SK-N-SH (cell line): Measurements from ENCODE around the gene SMARCA2. TPM values are rescaled to one million over a fixed set of nuclear protein-coding genes. Genes with fewer than 3 reads are reported as not detected.

ENCODE experiments used
- CTCF ChIA-PET: fragments of 300-600, 350-600 bp; formaldehyde crosslinking; extraction: SDS; loops from one replicate; lab custom pipeline; 2021; lab: Yijun Ruan, JAX
- POLR2A ChIA-PET: fragments of 350-600 bp; sonication (Branson Sonifier 250); formaldehyde crosslinking; extraction: SDS; loops from one replicate; lab custom pipeline; 2020; ENCODE audit warnings: antibody characterized with exemption, inconsistent platforms; lab: Yijun Ruan, JAX
- DNase-seq: peaks from one replicate; pipeline ENCODE4 v3.0.0; 2012
- H2AFZ ChIP-seq: fragments of 200-600 bp; sonication (generic); 2 replicates; pipeline ENCODE4 v1.8.1; 2016; ENCODE audit warnings: antibody characterized with exemption, mild to moderate bottlenecking, low read depth
- H3F3A ChIP-seq: fragments of 200-600 bp; sonication (generic); replicated peaks from 2 replicates; pipeline ENCODE3; 2016; ENCODE audit warnings: antibody characterized with exemption, mild to moderate bottlenecking; ENCODE audit not compliant: insufficient read depth
- H3K27ac ChIP-seq, 2 experiments: fragments of 200-500 bp in 1 of 2; fragments of 200-600 bp in 1 of 2; sonication (Bioruptor generic) in 1 of 2; sonication (generic), shearing (Covaris generic) in 1 of 2; 2 replicates each; pipeline versions ENCODE4 v1.5.1 to v1.6.1; 2014 to 2016; ENCODE audit warnings: low read depth in 2 of 2, inconsistent platforms in 1 of 2, low read length in 1 of 2, mild to moderate bottlenecking in 1 of 2, mixed read lengths in 1 of 2
- H3K27me3 ChIP-seq: fragments of 200-600 bp; sonication (generic), shearing (Covaris generic); 2 replicates; pipeline ENCODE4 v1.6.1; 2016; ENCODE audit warnings: mixed run types; ENCODE audit not compliant: insufficient read depth
- H3K36me3 ChIP-seq, 2 experiments: fragments of 200-500 bp in 1 of 2; fragments of 200-600 bp in 1 of 2; sonication (Bioruptor generic) in 1 of 2; sonication (generic) in 1 of 2; replicated peaks in 1 of 2; 2 replicates each; pipeline versions ENCODE3 to v1.5.1; 2014 to 2016; ENCODE audit warnings: low read length in 1 of 2, mild to moderate bottlenecking in 1 of 2; ENCODE audit not compliant: insufficient read depth in 2 of 2, control insufficient read depth in 1 of 2
- H3K4me1 ChIP-seq, 2 experiments: fragments of 200-500 bp in 1 of 2; fragments of 200-600 bp in 1 of 2; sonication (Bioruptor generic) in 1 of 2; sonication (generic), shearing (Covaris generic) in 1 of 2; 2 replicates each; pipeline versions ENCODE4 v1.5.1 to v1.6.1; 2014 to 2016; ENCODE audit warnings: low read depth in 1 of 2, low read length in 1 of 2, mixed run types in 1 of 2; ENCODE audit not compliant: insufficient read depth in 2 of 2, control insufficient read depth in 1 of 2
- H3K4me2 ChIP-seq: fragments of 200-600 bp; sonication (generic), shearing (Covaris generic); 2 replicates; pipeline ENCODE4 v1.6.1; 2017; ENCODE audit warnings: mixed run types
- H3K4me3 ChIP-seq, 2 experiments: fragments of 200-500 bp in 1 of 2; fragments of 200-600 bp in 1 of 2; sonication (Bioruptor generic) in 1 of 2; sonication (generic), shearing (Covaris generic) in 1 of 2; 2 replicates each; pipeline versions ENCODE4 v1.5.1 to v1.8.1; 2014 to 2016; ENCODE audit warnings: low read depth in 2 of 2, inconsistent platforms in 1 of 2, low read length in 1 of 2, mild to moderate bottlenecking in 1 of 2, mixed read lengths in 1 of 2, moderate library complexity in 1 of 2
- H3K79me2 ChIP-seq: fragments of 200-600 bp; sonication (generic); 2 replicates; pipeline ENCODE4 v1.8.1; 2017; ENCODE audit warnings: mild to moderate bottlenecking; ENCODE audit not compliant: insufficient read depth
- H3K9ac ChIP-seq: fragments of 200-600 bp; sonication (generic); 2 replicates; pipeline ENCODE4 v1.6.1; 2017; ENCODE audit warnings: mixed run types
- H3K9me2 ChIP-seq: fragments of 200-600 bp; sonication (generic); 2 replicates; pipeline ENCODE4 v1.6.1; 2017; ENCODE audit warnings: mixed run types
- H3K9me3 ChIP-seq: fragments of 200-600 bp; sonication (generic); 2 replicates; pipeline ENCODE4 v1.6.1; 2017; ENCODE audit warnings: mixed run types, mild to moderate bottlenecking, moderate library complexity
- H4K20me1 ChIP-seq: fragments of 200-600 bp; sonication (generic); 2 replicates; pipeline ENCODE4 v1.6.1; 2017; ENCODE audit warnings: mild to moderate bottlenecking, mixed run types; ENCODE audit not compliant: insufficient read depth
- ELF1 ChIP-seq: IDR thresholded peaks from 2 replicates; pipeline ENCODE4 v1.4.0; 2012
- MEF2A ChIP-seq: IDR thresholded peaks from 2 replicates; pipeline ENCODE4 v1.4.0; 2012; ENCODE audit warnings: low read depth, borderline replicate concordance
- POLR2AphosphoS5 ChIP-seq: IDR thresholded peaks from 2 replicates; pipeline ENCODE4 v1.6.1; 2012; ENCODE audit warnings: low read depth, low read length
- RCOR1 ChIP-seq: fragments of 150-350 bp; IDR thresholded peaks from 2 replicates; pipeline ENCODE4 v1.6.1; 2017; ENCODE audit warnings: antibody characterized with exemption, low read length
- RFX5 ChIP-seq: IDR thresholded peaks from 2 replicates; pipeline ENCODE4 v1.6.1; 2012; ENCODE audit warnings: mild to moderate bottlenecking, improper control_type of control experiment, low read length
- SMC3 ChIP-seq: IDR thresholded peaks from 2 replicates; pipeline ENCODE4 v1.6.1; 2012; ENCODE audit warnings: low read depth, low read length, improper control_type of control experiment
- TEAD4 ChIP-seq: IDR thresholded peaks from 2 replicates; pipeline ENCODE4 v1.4.0; 2012; ENCODE audit warnings: mild to moderate bottlenecking, borderline replicate concordance; ENCODE audit not compliant: insufficient read depth
- WGBS: methylation state at CpG from one replicate; pipeline ENCODE4 v1.1.6; 2017; ENCODE audit warnings: low lambda C conversion rate; 5-methylcytosine and 5-hydroxymethylcytosine counted together
- polyA plus RNA-seq, 3 experiments: library from polyadenylated mRNA; depleted of rRNA; stranded (reverse); fragments of >200 nt; gene quantifications; 2 replicates each; pipeline ENCODE4 v1.2.3, GENCODE V29; 2012
- TF ChIP-seq, protein P1 (sequence below): IDR thresholded peaks from 2 replicates; pipeline ENCODE4; 2012
- TF ChIP-seq, protein P2 (sequence below): IDR thresholded peaks from 2 replicates; pipeline ENCODE4 v1.4.0; 2012; ENCODE audit warnings: low read depth, borderline replicate concordance
- TF ChIP-seq, protein P3 (sequence below): fragments of 150-350 bp; IDR thresholded peaks from 2 replicates; pipeline ENCODE4 v1.6.1; 2016; ENCODE audit warnings: mild to moderate bottlenecking, low read depth, low read length
- TF ChIP-seq, protein P4 (sequence below): fragments of 150-350 bp; IDR thresholded peaks from 2 replicates; pipeline ENCODE4 v1.6.1; 2017; ENCODE audit warnings: antibody characterized with exemption, low read length, low read depth, borderline replicate concordance
- TF ChIP-seq, protein P5 (sequence below): fragments of 200-600 bp; sonication (generic); IDR thresholded peaks from 2 replicates; pipeline ENCODE4 v1.6.1; 2017; ENCODE audit warnings: antibody characterized with exemption, mild to moderate bottlenecking, moderate library complexity

SMARCA2 gene
- polyA plus RNA-seq, 1 of the 3 experiments (the other 2 are of a cell fraction) = 17.4 TPM

DNA sequence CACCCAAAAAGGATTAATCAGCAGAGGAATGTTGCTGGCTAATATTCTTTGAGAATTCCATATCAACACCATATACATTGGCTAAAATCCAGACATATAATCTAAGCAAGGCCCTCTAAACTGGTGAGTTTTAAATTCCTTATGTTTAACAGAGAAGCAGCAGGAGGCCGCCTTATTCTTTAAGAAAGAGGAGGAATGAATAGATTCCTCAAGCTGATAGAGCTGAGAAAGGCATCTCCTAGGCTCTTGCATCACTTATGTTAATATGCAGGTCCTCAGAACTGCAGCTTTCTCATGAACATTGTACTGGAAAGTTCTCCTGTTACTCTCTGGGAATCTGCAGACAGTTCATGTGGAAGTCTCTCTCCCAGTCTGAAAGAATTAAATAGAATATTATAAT is 20.1 kb upstream of the SMARCA2 start:
- no peaks in the 10 kb centered on the region for H3F3A ChIP-seq
- TF ChIP-seq SMC3 (no peak), POLR2AphosphoS5 (no peak), TEAD4 (no peak), MEF2A (no peak), RFX5 (no peak), ELF1 (no peak), RCOR1 (no peak)
- TF ChIP-seq, protein P1, sequence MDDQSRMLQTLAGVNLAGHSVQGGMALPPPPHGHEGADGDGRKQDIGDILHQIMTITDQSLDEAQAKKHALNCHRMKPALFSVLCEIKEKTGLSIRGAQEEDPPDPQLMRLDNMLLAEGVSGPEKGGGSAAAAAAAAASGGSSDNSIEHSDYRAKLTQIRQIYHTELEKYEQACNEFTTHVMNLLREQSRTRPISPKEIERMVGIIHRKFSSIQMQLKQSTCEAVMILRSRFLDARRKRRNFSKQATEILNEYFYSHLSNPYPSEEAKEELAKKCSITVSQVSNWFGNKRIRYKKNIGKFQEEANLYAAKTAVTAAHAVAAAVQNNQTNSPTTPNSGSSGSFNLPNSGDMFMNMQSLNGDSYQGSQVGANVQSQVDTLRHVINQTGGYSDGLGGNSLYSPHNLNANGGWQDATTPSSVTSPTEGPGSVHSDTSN = no peak
- TF ChIP-seq, protein P2, sequence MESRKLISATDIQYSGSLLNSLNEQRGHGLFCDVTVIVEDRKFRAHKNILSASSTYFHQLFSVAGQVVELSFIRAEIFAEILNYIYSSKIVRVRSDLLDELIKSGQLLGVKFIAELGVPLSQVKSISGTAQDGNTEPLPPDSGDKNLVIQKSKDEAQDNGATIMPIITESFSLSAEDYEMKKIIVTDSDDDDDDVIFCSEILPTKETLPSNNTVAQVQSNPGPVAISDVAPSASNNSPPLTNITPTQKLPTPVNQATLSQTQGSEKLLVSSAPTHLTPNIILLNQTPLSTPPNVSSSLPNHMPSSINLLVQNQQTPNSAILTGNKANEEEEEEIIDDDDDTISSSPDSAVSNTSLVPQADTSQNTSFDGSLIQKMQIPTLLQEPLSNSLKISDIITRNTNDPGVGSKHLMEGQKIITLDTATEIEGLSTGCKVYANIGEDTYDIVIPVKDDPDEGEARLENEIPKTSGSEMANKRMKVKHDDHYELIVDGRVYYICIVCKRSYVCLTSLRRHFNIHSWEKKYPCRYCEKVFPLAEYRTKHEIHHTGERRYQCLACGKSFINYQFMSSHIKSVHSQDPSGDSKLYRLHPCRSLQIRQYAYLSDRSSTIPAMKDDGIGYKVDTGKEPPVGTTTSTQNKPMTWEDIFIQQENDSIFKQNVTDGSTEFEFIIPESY = no peak
- TF ChIP-seq, protein P3, sequence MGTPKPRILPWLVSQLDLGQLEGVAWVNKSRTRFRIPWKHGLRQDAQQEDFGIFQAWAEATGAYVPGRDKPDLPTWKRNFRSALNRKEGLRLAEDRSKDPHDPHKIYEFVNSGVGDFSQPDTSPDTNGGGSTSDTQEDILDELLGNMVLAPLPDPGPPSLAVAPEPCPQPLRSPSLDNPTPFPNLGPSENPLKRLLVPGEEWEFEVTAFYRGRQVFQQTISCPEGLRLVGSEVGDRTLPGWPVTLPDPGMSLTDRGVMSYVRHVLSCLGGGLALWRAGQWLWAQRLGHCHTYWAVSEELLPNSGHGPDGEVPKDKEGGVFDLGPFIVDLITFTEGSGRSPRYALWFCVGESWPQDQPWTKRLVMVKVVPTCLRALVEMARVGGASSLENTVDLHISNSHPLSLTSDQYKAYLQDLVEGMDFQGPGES = no peak
- TF ChIP-seq, protein P4, sequence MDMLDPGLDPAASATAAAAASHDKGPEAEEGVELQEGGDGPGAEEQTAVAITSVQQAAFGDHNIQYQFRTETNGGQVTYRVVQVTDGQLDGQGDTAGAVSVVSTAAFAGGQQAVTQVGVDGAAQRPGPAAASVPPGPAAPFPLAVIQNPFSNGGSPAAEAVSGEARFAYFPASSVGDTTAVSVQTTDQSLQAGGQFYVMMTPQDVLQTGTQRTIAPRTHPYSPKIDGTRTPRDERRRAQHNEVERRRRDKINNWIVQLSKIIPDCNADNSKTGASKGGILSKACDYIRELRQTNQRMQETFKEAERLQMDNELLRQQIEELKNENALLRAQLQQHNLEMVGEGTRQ = no peak
- TF ChIP-seq, protein P5, sequence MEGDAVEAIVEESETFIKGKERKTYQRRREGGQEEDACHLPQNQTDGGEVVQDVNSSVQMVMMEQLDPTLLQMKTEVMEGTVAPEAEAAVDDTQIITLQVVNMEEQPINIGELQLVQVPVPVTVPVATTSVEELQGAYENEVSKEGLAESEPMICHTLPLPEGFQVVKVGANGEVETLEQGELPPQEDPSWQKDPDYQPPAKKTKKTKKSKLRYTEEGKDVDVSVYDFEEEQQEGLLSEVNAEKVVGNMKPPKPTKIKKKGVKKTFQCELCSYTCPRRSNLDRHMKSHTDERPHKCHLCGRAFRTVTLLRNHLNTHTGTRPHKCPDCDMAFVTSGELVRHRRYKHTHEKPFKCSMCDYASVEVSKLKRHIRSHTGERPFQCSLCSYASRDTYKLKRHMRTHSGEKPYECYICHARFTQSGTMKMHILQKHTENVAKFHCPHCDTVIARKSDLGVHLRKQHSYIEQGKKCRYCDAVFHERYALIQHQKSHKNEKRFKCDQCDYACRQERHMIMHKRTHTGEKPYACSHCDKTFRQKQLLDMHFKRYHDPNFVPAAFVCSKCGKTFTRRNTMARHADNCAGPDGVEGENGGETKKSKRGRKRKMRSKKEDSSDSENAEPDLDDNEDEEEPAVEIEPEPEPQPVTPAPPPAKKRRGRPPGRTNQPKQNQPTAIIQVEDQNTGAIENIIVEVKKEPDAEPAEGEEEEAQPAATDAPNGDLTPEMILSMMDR = no peak
- H3K36me3 ChIP-seq = no peaks in the 10 kb centered on the region
- no peaks in the 10 kb centered on the region for H3K9me2 ChIP-seq
- H3K27me3 ChIP-seq = no peaks in the 10 kb centered on the region
- no peak overlapping the region for H2AFZ ChIP-seq
- no peaks in the 10 kb centered on the region for H4K20me1 ChIP-seq
- no peak overlapping the region for H3K9ac ChIP-seq
- no peak overlapping the region for H3K4me3 ChIP-seq
- H3K4me1 ChIP-seq = peaks cover 0 to 6% of the 10 kb centered on the region in 2 experiments; a peak in 1 of 4 replicates
- no peak overlapping the region for H3K27ac ChIP-seq
- DNase-seq = no peak
- 62% methylated on average over 1 of the region's 1 CpG for WGBS
- H3K4me2 ChIP-seq = no peak overlapping the region
- H3K9me3 ChIP-seq = no peaks in the 10 kb centered on the region
- ChIA-PET CTCF (interaction anchor here (0.6 kb wide), 1 partner anchor 18 kb away, joined by 3 read pairs; no protein-coding TSS in a partner anchor), POLR2A (no interaction called here)
- no peaks in the 10 kb centered on the region for H3K79me2 ChIP-seq
